Measurements from ENCODE around the gene TNNT3. TPM values are rescaled to one million over a fixed set of nuclear protein-coding genes. Genes with fewer than 3 reads are reported as not detected.

Gene TNNT3
- total RNA-seq, 4 donors from 2014 or later: 1.9 to 3.3 TPM; not detected in 2

DNA sequence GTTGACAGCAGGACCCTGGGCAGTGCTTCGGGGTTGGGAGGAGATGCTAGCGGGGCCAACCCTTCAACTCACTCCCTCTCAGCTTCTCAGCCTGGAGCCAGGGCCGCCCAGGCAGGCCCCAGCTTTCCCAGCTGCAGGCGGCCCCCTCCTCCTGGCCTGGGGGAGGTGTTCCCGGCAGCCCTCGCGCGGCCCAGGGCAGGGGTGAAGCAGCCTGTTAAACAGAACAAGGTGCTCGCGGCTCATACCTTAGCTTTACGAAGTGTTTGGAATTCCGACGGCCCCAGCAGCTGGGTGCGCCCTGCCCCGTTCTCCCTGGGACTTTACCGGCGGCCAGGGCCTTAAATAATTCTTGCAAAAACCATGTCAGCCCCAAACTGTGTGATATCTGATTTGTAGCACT lies 44.8 kb downstream of the TNNT3 start:
- in situ Hi-C loops (cut with MboI; ENCODE audit: low pct_ligation_motif_present in 1 of 4, low pct_unique_long_range_greater_than_20kb in 1 of 4, low sequenced_read_pairs in 3 of 4): no loop called here
- Histone ChIP-seq H3K9me3 (no peaks in the 10 kb centered on the region), H3K4me1 (no peaks in the 10 kb centered on the region), H3K27me3 (no peaks in the 10 kb centered on the region), H3K4me3 (no peak overlapping the region), H3K27ac (no peak overlapping the region), H3K36me3 (no peaks in the 10 kb centered on the region)
- no CpG with 5 or more reads among the region's 17 CpGs for WGBS, 2 donors (ENCODE audit: low coverage in 1 of 2)
- intact Hi-C loops (cut with DNase I; ENCODE audit: low total_unique reads): no loop called here
- DNase-seq: no peak
- TF ChIP-seq POLR2AphosphoS5 (IDR thresholded peaks at IDR 0.05): no peak
- no peak for TF ChIP-seq CTCF (IDR thresholded peaks at IDR 0.05)
- TF ChIP-seq EP300 (IDR thresholded peaks at IDR 0.05; ENCODE audit: low read depth): no peak
- no peak for TF ChIP-seq POLR2A (IDR thresholded peaks at IDR 0.05)

DNA sequence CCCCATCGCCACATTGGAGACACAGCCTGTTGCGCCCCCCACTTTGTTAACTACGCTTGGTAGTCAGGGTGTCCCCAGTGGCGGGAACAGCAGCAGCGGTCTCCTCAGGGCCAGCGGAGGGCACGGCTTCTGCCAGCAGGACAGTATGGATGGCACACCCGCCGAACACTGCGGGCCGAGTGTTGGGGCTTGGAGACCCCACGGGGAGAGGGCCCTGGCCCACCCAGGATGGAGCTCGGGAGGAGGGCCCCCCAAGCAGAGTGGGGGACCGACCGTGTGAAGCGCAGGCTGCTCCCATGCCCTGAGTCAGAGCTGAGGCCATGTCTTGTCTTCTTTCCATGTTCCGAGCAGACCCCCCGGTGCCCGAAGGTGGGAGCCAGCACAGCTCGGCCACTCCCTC lies 45.5 kb downstream of the TNNT3 start:
- no CpG with 5 or more reads among the region's 20 CpGs for WGBS, 2 donors (ENCODE audit: low coverage in 1 of 2)
- intact Hi-C loops (cut with DNase I; ENCODE audit: low total_unique reads) (no loop called here), in situ Hi-C loops (cut with MboI; ENCODE audit: low pct_ligation_motif_present in 1 of 4, low pct_unique_long_range_greater_than_20kb in 1 of 4, low sequenced_read_pairs in 3 of 4) (no loop called here)
- no peak for DNase-seq
- Histone ChIP-seq H3K36me3 (no peaks in the 10 kb centered on the region), H3K27ac (no peak overlapping the region), H3K27me3 (no peaks in the 10 kb centered on the region), H3K4me1 (no peaks in the 10 kb centered on the region), H3K4me3 (no peak overlapping the region), H3K9me3 (no peaks in the 10 kb centered on the region)
- no peak for TF ChIP-seq POLR2A (IDR thresholded peaks at IDR 0.05)
- no peak for TF ChIP-seq POLR2AphosphoS5 (IDR thresholded peaks at IDR 0.05)
- no peak for TF ChIP-seq CTCF (IDR thresholded peaks at IDR 0.05)
- TF ChIP-seq EP300 (IDR thresholded peaks at IDR 0.05; ENCODE audit: low read depth): no peak

GRCh38 chr11:1966531-1966930 lies 47.0 kb downstream of the TNNT3 start:
- no peak overlapping the region for H3K4me3 ChIP-seq
- no peaks in the 10 kb centered on the region for H3K36me3 ChIP-seq
- H3K9me3 ChIP-seq: no peaks in the 10 kb centered on the region
- H3K4me1 ChIP-seq: no peaks in the 10 kb centered on the region
- WGBS, 2 donors (ENCODE audit: low coverage in 1 of 2): no CpG with 5 or more reads among the region's 18 CpGs
- in situ Hi-C loops (cut with MboI; ENCODE audit: low pct_ligation_motif_present in 1 of 4, low pct_unique_long_range_greater_than_20kb in 1 of 4, low sequenced_read_pairs in 3 of 4): no loop called here
- intact Hi-C loops (cut with DNase I; ENCODE audit: low total_unique reads): no loop called here
- TF ChIP-seq CTCF (IDR thresholded peaks at IDR 0.05): no peak
- no peaks in the 10 kb centered on the region for H3K27me3 ChIP-seq
- DNase-seq: no peak
- no peak overlapping the region for H3K27ac ChIP-seq

GRCh38 chr11:1967641-1968225 lies 48.2 kb downstream of the TNNT3 start:
- Histone ChIP-seq H3K27me3 (no peaks in the 10 kb centered on the region), H3K27ac (no peak overlapping the region), H3K36me3 (no peaks in the 10 kb centered on the region), H3K4me3 (no peak overlapping the region), H3K4me1 (no peaks in the 10 kb centered on the region), H3K9me3 (no peaks in the 10 kb centered on the region)
- in situ Hi-C loops (cut with MboI; ENCODE audit: low pct_ligation_motif_present in 1 of 4, low pct_unique_long_range_greater_than_20kb in 1 of 4, low sequenced_read_pairs in 3 of 4) (no loop called here), intact Hi-C loops (cut with DNase I; ENCODE audit: low total_unique reads) (no loop called here)
- whole genome bisulfite sequencing, 2 donors (ENCODE audit: low coverage in 1 of 2): no CpG with 5 or more reads among the region's 21 CpGs
- DNase-seq: no peak
- TF ChIP-seq POLR2AphosphoS5 (IDR thresholded peaks at IDR 0.05): no peak
- no peak for TF ChIP-seq EP300 (IDR thresholded peaks at IDR 0.05; ENCODE audit: low read depth)
- TF ChIP-seq POLR2A (IDR thresholded peaks at IDR 0.05): no peak

DNA sequence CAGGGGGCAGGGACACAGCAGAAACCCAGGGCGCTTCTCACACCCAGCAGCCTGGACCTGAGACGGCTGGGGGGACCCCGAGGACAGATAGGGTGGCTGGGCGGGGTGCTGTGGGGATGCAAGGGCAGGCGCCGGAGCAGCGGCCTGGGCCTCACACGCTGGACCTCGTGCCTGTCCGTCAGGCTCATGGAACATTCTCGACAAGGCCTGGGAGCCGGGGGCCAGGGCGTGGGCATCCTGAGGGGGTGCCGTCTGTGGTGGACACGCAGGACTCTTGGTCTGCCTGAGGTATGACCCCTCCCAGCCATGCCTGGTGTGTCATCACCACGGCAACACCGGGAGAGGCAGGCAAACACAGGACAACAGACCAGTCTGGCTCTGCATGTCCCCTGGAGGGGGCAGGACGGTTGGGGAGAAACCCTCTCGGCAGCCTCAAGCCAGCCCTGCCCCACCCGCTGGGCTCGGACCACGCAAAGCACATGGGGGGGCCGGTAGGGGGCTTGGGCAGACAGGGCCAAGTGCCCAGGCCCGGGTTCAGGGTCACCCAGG lies 49.0 kb downstream of the TNNT3 start:
- no peak for DNase-seq
- H3K27ac ChIP-seq: no peak overlapping the region
- H3K9me3 ChIP-seq: no peaks in the 10 kb centered on the region
- no peaks in the 10 kb centered on the region for H3K36me3 ChIP-seq
- intact Hi-C loops (cut with DNase I; ENCODE audit: low total_unique reads): no loop called here
- TF ChIP-seq POLR2A (IDR thresholded peaks at IDR 0.05) (no peak), EP300 (IDR thresholded peaks at IDR 0.05; ENCODE audit: low read depth) (no peak), CTCF (IDR thresholded peaks at IDR 0.05) (no peak), POLR2AphosphoS5 (IDR thresholded peaks at IDR 0.05) (no peak)
- WGBS, 2 donors (ENCODE audit: low coverage in 1 of 2): no CpG with 5 or more reads among the region's 24 CpGs
- in situ Hi-C loops (cut with MboI; ENCODE audit: low pct_ligation_motif_present in 1 of 4, low pct_unique_long_range_greater_than_20kb in 1 of 4, low sequenced_read_pairs in 3 of 4): no loop called here
- no peaks in the 10 kb centered on the region for H3K27me3 ChIP-seq
- H3K4me3 ChIP-seq: no peak overlapping the region
- no peaks in the 10 kb centered on the region for H3K4me1 ChIP-seq
